ENCODE data around the gene D2HGDH. TPM values are rescaled to one million over a fixed set of nuclear protein-coding genes. Genes with fewer than 3 reads are reported as not detected.
A peak's percentile ranks its signal among the peaks of the same experiment; 100 is the strongest.

The D2HGDH gene
- total and polyA plus RNA-seq, 9 of the 15 experiments (the other 6 are each of a cell fraction or from before 2014, with no cell fraction given) = 0.39 to 30.8 (median 10.3) TPM

DNA sequence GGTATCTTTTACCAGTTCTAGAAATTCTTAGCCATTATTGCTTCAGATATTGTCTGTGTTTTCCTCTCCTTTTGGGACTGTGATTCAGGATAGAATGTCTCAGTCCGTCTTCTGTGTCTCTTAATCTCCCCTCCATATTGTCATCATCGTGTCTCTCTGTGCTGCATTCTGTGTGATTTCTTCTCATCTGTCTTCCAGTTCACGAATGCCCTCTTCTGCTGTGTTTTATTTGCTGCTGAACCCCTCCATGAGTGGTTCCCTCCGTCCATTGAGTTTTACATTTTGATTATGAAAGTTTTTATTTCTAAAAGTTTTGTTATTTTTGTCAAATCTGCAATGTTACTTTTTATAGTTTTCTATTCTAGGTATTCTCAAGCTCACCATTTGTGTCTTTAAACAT is 11.7 kb downstream of the D2HGDH start:
- no peak overlapping the region for H3K4me2 ChIP-seq (ENCODE audit: insufficient read depth, low read length)
- FAIRE-seq = no peak
- no peaks in the 10 kb centered on the region for H3K9me1 ChIP-seq (ENCODE audit: control insufficient read depth, insufficient read depth, low read length)
- no peaks in the 10 kb centered on the region for H3K79me2 ChIP-seq (ENCODE audit: control insufficient read depth, insufficient read depth, low read length)
- WGBS (ENCODE audit: insufficient coverage, low coverage, missing lambda C conversion rate) = 92% methylated on average over 4 of the region's 4 CpGs
- H3K9ac ChIP-seq (ENCODE audit: insufficient read depth in 1 of 2, low read depth in 2 of 2, low read length in 2 of 2) = no peak overlapping the region
- peaks cover 2% of the 10 kb centered on the region; the same call in 1 of the 2 replicates for H3K9me3 ChIP-seq (replicated peaks; ENCODE audit: control insufficient read depth, insufficient read depth, low read depth, low read length)
- BruUV-seq (replicated peaks) = no TSS peak
- no peak for ATAC-seq
- no peaks in the 10 kb centered on the region for H4K20me1 ChIP-seq (replicated peaks; ENCODE audit: control insufficient read depth, insufficient read depth, low read length)
- CTCF ChIA-PET (ENCODE audit: low intra/inter-chr PET ratio) = no interaction called here
- TF ChIP-seq ZFX (CRISPR knock-in tag; IDR thresholded peaks at IDR 0.05) (no peak), ZNF274 (IDR thresholded peaks at IDR 0.05; ENCODE audit: borderline replicate concordance, low read depth, low read length) (no peak), ERF (CRISPR knock-in tag; IDR thresholded peaks at IDR 0.05) (no peak), CBX3 (IDR thresholded peaks at IDR 0.05; ENCODE audit: borderline replicate concordance in 1 of 2, low read length in 2 of 2) (peak in 1 of 2 experiments; percentile 56; a peak in 1 of 3 replicates), ZNF184 (CRISPR knock-in tag; IDR thresholded peaks at IDR 0.05) (no peak), TEAD1 (CRISPR knock-in tag; IDR thresholded peaks at IDR 0.05) (no peak), ZFP30 (CRISPR knock-in tag; IDR thresholded peaks at IDR 0.05; ENCODE audit: borderline replicate concordance) (0 out of 2 replicates have a peak, but pooled peaks have one; percentile 21), MTA3 (IDR thresholded peaks at IDR 0.05; ENCODE audit: borderline replicate concordance) (no peak)
- intact Hi-C loops (cut with micrococcal nuclease) = no loop called here
- in situ Hi-C loops (cut with MboI) = loop anchor here (5.0 kb wide), 1 partner anchor 111 kb away; the partner anchor contains the start of gene PDCD1
- no peak overlapping the region for H3K27ac ChIP-seq (ENCODE audit: extremely low read depth, low read depth, low read length)
- H3K27me3 ChIP-seq (ENCODE audit: control insufficient read depth in 2 of 2, insufficient read depth in 2 of 2, low read length in 2 of 2) = no peaks in the 10 kb centered on the region
- no peak for DNase-seq (ENCODE audit: extremely low read depth in 1 of 4, low spot score in 3 of 4)
- H3K36me3 ChIP-seq (ENCODE audit: control insufficient read depth, insufficient read depth, low read length) = peaks cover 48% of the 10 kb centered on the region; the same call in 1 of the 3 replicates
- peaks cover 0 to 13% of the 10 kb centered on the region in 2 experiments; a peak in 1 of 5 replicates for H3K4me1 ChIP-seq (replicated peaks in 1 of 2; ENCODE audit: control insufficient read depth in 2 of 2, insufficient read depth in 2 of 2, low read length in 2 of 2)
- H3K4me3 ChIP-seq = no peak overlapping the region
- H2AFZ ChIP-seq (ENCODE audit: low read depth, low read length) = no peak overlapping the region
- POLR2A ChIA-PET = no interaction called here
